NCI-H82 treated with DMSO at 0.1 percent for 48 hours (cell line): Measurements from ENCODE around the gene SPEM1.

ENCODE experiments used
- DNase-seq: peaks from one replicate; lab custom pipeline; 2025; ENCODE audit not compliant: unreplicated experiment; lab: John Stamatoyannopoulos, UW

SPEM1 gene

GRCh38 chr17:7396147-7396546, 24.0 kb upstream of the SPEM1 start:
- DNase-seq = no peak

DNA sequence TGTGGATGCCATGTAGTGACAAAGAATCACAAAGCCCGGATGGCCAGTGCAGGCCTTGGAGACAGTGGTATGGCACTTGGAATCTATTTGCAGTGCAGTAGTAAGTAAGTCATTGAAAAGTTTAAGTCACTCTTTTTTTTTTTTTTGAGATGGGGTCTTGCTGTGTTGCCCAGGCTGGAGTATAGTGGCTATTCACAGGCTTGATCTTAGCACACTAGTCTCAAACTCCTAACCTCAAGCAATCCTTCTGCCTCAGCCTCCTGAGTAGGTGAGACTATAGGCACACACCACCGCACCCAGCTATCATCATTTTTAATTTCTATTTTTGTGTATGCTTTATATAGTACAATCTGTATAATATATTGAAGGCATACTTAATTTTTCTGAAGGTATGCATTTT, 21.5 kb upstream of the SPEM1 start:
- no peak for DNase-seq

DNA sequence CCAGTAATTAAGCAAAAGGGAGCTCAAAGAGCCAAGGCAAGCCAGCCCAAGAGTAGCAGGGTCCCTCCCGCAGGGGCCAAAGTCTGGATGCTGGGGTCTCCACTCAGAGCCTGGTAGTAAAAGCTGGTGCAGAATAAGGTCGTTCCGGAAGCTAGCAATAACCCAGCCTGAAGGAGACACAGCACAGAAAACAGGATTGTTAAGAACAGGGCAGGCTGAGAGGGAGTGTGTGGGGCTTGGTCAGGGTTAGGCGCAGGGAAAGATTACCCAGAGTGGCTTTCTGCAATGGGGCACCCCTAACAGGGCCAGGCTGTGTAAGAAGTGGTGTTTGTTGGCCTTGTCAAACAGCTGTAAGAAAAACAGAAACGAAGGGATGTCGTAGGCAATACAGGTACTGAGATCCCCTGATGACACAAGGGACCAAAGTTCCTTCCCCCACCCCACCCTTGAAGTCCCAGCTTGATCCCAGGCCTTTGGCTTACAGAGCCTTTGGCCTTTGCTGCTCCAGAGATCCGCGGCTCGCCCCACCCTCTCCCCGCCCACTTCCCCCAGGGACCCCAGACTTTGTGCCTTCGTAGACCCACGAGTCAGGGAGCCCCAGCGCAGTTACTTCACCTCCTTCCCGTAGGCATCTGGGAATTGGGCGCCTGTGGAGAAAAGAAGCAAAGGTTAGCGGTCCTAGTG, 16.9 kb upstream of the SPEM1 start:
- no peak for DNase-seq

DNA sequence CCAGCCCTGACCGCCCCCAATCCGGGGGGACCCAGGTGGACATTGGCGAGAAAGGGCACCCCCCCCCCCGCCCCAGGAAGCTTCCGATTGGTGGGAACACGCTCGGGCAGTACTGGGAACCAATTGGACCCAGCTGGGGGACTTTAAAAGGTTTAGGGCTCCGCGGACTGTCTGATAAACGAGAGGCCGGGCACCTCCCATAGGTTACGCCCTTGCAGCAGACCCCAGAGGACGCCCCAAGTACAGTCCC, 16.5 kb upstream of the SPEM1 start:
- peak; percentile 81 for DNase-seq

DNA sequence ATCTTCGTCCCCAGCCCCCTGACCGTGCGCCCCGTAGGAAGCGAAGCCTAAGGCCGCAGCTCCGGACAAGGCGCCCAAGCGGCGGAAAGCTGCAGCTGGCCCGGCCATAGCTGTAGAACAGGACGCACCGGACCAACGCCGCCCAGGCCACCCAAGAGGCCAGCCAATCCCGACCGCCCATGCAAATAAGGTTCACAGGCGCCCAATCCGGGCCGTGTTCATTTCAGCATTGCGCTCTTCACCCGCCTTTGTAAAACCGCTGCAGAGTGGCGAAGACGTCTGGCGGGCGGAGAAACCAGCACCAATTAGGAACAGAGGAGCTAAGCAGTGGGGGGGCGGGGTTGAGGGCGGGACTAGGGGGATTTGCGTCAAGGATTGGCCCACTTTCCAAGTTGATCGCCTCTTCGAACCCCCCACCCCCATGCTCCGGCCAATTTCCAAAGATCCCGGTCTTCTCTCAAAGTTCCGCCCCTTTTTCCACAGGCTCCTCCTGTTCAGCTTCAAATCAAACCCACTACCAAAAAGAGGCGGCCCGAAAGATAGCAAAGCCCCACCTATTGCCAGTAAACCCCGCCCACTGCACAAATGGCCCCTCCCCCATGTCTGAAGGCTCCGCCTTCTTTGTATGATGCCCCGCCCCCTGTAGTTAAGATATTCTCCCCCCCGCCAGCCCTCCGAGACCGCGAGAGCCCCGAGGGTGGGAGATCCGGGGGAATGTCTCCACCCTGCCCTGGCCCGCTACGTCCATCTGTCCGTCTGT, 16.0 kb upstream of the SPEM1 start, which contains the start of gene TMEM256:
TMEM256 (minus strand) TSS at position 121 of the 760 bp plus-strand sequence; CDS start at position 108, 13 bp downstream.
- peak; percentile 99 for DNase-seq

- DNase-seq = peak; percentile 18
Measured at GRCh38 chr17:7404737-7405349, 15.3 kb upstream of the SPEM1 start.

- peak; percentile 17 for DNase-seq
Measured at GRCh38 chr17:7405350-7406234, 14.5 kb upstream of the SPEM1 start.

- no peak for DNase-seq
Measured at GRCh38 chr17:7406235-7406825, 13.8 kb upstream of the SPEM1 start.

GRCh38 chr17:7407082-7407481, 13.0 kb upstream of the SPEM1 start:
- no peak for DNase-seq

DNA sequence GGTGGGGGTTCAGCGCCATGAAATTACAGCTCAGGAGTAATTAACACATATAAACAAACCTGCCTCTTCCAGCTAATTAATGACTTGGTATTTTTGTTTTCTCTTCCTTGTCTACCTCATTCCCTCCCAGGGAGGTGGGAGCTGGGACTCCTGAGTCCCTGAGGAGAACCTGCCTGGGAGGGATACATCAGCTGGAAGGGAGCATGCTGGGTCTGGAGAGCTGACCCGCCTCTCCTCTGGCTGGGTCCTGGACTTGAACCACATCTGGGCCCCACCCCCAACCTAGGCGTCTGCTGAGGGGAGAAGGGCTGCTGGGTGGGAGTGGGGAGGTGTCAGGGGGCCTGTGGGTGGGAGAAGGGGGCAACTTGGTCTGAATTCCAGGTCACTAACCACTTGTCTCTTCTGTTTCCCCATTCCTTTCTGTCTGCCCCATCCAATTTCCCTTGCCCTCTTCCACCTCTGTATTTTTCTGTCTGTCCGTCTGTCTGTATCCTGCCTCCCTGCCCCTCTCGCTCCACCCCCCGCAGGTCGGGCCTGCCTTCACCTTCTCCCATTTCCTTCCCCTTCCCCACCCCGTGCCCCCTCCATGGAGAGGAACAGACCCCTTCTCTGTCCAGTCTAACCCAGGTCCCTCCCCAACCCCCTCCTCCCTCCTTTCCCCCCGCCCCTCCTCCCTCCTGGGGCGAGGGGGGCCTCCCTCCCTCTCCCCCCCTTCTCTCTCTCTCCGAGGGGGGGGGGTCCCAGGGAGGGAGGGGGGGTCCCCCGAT, 12.5 kb upstream of the SPEM1 start, which contains the start of gene NLGN2:
NLGN2 (plus strand) TSS at position 361 of the 767 bp plus-strand sequence. CDS start 411 bp downstream, outside the sequence.
- no peak for DNase-seq

- no peak for DNase-seq
Measured at GRCh38 chr17:7408252-7408727, 11.8 kb upstream of the SPEM1 start.

DNA sequence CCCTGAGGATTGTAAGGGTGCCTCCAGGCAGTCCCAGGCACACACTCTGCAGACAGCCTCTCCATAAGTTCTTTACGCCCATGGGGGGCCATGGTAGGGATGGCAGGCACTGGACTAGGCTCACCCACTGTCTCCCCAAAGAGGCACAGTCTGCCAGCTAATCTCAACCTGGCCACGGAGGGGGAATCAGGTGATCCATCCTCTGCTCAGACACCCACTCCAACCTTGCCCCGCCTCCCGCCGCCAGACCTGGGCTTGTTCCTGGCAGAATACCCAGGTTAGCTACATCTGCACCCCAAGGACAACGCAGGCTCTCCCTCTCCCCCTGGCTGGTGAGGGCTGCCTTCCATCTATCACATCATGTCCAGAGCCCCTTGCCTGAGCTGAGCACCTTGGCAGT, 11.3 kb upstream of the SPEM1 start:
- DNase-seq = no peak

GRCh38 chr17:7409716-7410115, 10.4 kb upstream of the SPEM1 start:
- DNase-seq = no peak

- DNase-seq = no peak
Measured at GRCh38 chr17:7410634-7411426, 9.3 kb upstream of the SPEM1 start.

GRCh38 chr17:7411427-7411750, 8.7 kb upstream of the SPEM1 start:
- no peak for DNase-seq

DNA sequence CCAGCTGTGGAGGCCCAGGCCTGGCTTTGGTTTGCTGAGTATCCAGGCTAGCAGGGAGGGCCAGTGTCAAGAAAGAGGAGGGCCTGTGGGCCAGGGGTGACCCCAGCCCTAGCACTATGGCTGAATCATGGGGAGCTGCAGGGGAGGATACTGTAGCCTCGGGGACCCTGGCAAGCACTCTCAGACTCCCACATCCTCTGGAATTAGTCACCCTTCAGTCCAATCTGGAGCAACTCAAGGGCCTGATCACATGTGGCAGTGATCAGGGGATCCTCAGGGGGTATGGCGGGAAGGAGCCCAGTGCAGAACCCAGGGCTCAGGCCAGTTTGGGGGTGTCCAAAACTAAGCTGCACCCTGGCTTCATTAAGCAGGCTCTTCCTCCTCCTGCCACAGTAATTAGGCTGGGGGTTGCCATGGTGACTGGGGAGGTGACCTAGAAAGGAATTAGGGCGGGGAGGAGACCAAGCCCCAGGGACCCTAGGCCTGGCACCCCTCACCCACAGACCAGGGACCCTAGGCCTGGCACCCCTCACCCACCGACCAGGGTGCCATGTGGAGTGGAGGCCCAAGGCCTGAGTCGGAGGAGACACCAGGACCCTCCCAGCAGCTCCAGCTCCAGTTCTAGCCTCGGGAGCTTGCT, 6.7 kb upstream of the SPEM1 start:
- DNase-seq = no peak

DNA sequence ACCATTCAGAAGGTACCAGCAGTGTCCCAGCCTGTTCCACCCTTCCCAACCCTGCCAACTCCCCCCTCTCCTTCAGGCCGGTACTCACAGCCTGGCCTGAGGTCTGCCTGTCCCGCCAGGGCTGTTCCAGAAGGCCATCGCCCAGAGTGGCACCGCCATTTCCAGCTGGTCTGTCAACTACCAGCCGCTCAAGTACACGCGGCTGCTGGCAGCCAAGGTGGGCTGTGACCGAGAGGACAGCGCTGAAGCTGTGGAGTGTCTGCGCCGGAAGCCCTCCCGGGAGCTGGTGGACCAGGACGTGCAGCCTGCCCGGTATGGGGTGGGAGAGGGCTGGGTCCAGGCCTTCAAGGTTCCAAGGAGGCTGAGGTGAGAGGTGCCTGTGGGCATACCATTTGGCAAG, 5.3 kb upstream of the SPEM1 start:
- DNase-seq = no peak

GRCh38 chr17:7415784-7416183, 4.3 kb upstream of the SPEM1 start:
- DNase-seq = no peak

DNA sequence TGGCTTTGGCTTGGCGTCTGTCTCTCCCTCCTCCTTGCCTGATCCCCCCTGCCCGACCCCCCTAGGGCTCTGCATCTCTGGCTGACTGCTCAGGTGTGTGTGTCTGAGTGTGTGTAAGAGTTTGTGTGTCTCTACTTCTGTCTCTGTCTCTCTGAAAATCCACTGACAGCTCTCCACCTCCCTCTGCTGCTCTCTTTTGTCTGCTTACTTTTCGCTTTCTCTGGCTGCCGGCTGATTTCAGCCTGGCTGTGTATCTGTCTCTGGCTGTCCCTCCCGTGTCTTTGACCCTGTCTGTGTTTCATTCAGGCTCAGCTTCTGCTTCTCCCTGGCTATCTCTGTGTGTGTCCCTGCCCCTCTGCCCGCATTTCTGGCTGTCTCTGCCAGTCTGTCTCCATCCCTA, 3.8 kb upstream of the SPEM1 start:
- no peak for DNase-seq
